ACHN (cell line): ENCODE results near the gene CTU2.

Experiments
- DNase-seq: peaks from one replicate; pipeline ENCODE4 v3.0.0-alpha.2; 2015
- in situ Hi-C: cut with HindIII; loops from 2 replicates; pipeline ENCODE4 v1.10.0; 2017; ENCODE audit warnings: low sequenced_read_pairs, low pct_ligation_motif_present, low pct_unique_long_range_greater_than_20kb

The CTU2 gene

DNA sequence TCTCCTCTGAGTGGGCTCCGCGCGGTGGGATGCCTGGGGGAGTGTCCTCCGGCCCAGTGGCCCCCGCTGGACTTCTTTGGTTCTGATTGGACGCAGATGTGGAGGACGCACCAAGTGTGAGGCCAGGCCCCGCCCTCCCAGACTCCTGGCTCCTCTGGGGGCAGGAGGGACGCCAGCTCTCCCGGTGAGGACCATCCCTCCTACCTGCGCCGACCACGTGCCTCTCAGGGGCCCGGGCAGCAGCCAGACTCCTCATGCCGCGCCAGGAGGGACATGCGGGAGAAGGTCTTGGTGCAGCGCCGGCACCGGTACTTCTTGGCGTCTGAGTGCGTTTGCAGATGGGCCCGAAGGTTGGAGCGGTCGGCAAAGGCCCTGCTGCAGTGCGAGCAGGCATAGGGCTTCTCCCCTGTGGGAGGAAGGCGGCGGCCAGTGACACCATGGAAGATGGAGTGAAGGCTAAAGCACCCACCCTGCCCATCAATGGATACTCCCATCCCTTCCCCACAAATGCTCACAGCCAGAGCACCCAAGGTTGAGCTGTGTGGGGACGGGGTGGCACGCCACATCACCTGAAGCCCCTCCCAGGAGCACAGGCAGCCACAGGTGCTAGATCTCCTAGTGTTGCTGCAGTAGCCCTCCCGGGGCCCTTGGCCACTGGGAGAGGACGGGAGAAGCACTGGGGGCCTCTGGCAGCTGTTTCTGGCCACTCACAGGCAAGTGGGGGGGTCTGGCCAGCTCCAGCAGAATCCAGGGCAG is 27.9 kb upstream of the CTU2 start:
- in situ Hi-C loops: loop anchor here (10.0 kb wide), 1 partner anchor 106 kb away; the partner anchor contains the start of gene PIEZO1
- DNase-seq: no peak

- in situ Hi-C loops: no loop called here
- no peak for DNase-seq
Measured at GRCh38 chr16:88680554-88681083, 25.7 kb upstream of the CTU2 start.

GRCh38 chr16:88681084-88681680 is 25.1 kb upstream of the CTU2 start:
- DNase-seq: peak; percentile 29
- in situ Hi-C loops: no loop called here

GRCh38 chr16:88681709-88682451 is 24.4 kb upstream of the CTU2 start:
- in situ Hi-C loops: no loop called here
- DNase-seq: no peak

GRCh38 chr16:88684569-88685155 is 21.6 kb upstream of the CTU2 start:
- in situ Hi-C loops: no loop called here
- no peak for DNase-seq

DNA sequence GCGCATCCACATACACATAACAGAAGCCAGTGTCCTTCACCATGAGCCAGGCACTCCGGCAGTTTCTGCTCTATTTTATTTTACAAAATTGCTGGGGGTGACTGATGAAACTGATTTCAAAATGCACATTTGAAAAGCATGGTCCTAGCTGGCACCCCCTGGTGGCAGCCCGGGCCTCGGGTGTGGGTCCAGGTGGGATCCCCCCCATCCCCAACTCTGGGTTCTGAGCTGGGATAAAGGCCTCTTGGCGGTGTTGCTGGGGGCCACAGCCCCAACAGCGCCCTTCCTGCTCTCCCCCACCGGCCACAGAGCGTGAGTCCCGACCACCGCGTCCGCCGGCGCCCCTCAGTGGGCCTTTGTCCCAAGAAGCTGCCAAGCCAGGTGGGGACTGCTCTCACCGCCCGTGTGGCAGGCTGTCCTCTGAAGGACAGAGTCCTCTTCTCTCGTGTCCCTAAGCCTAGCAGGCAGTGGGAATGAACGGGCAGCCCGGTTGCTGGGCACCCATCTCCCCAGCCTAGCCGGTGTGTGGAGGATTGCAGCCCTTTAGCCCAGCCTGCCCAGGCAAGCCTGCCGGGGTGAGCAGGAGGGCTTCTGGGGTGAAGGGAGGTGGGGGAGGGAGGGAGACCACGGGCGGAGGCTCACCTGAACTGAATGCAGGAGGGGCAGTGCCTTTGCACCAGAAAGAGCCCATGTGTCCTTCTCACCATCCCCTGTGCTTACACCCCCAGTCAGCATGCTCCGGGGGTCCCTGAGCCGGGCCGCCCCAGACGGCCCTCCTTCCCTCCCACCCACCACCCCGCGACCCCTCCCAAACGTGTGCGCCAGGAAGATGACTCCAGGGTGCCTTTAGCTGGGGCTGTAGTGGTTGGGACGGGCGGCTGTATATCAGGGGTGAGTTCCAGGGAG is 20.9 kb upstream of the CTU2 start:
- peak; percentile 59 for DNase-seq
- in situ Hi-C loops: no loop called here

GRCh38 chr16:88686062-88686438 is 20.3 kb upstream of the CTU2 start:
- in situ Hi-C loops: no loop called here
- DNase-seq: no peak

- in situ Hi-C loops: no loop called here
- DNase-seq: peak; percentile 85
Measured at GRCh38 chr16:88686439-88687253, 19.7 kb upstream of the CTU2 start, which contains the start of gene SNAI3. TSS of gene SNAI3 (minus strand) at chr16:88686507. CDS start at chr16:88686406, 101 bp downstream.

GRCh38 chr16:88687254-88687576 is 19.1 kb upstream of the CTU2 start:
- DNase-seq: no peak
- in situ Hi-C loops: no loop called here

- in situ Hi-C loops: no loop called here
- no peak for DNase-seq
Measured at GRCh38 chr16:88687676-88688012, 18.7 kb upstream of the CTU2 start.

DNA sequence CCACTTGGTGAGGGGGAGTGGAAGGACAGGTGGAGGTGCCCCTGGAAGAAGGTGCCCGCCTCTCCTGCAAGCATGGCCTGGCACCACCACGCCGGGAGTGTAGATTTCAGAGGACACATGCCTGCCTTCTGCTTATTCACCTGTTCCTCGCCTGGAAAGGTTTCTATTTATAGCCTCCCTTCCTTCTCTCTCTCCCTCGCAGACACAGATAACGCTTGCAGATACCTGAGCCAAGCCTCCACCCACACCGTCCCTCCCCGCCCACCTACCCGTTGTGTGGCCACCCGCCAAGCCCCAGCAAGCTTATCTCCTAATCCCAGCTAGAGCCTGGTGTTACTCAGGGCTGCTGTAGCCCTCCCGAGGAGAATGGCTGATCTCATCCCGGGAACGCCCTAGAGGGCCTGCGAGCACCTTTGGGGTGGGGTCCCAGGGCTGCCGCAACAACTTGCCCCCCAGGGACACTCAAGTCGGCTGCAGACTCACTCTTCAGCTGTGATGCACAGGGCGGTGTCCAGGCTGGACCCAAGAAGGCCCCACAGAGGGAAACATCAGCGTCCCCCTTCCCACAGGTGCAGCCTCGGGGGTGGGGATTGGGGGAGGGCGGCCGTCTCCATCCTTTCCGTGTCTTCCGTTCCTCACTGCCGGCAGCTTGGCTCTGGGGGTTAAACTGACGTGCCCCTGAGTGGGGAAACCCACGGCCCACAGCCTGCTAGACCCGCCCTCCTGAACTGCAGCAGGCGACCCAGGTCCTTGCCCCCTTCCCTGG is 18.1 kb upstream of the CTU2 start:
- no peak for DNase-seq
- in situ Hi-C loops: no loop called here

GRCh38 chr16:88690341-88691128 is 15.8 kb upstream of the CTU2 start:
- no peak for DNase-seq

DNA sequence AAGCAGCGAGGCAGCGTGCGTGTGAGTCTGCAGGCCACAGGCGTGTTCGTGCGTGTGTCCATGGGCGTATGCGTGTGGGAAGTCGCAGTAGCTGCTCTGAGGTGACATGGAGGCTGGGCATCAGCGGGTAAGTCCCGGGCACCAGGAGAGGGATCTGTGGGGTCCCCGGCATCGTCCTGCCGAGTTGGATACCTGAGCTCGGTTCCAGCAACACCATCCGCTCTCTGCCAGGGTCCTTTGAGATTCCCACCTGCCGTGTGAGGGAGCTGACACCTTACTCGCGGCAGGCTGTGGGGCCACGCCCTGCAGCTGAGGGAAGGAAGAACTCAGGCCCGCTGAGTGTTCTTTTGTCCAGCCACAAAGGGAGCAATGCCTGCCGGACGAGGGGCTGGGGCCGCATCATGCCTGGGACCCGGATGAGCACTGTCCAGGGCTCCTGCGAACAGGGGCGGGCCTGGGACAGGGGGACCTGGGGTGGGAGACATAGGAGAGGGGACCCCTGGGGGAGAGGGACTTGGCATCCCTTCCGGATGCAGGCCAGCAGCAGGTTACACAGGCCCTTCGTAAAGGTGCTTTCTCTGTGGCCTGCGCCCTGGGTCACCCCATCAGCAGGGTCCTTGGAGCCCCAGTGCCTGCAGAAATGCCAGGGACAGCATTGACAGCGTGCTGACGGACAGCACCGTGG is 15.0 kb upstream of the CTU2 start:
- no peak for DNase-seq
- in situ Hi-C loops: no loop called here

More at GRCh38 chr16:88690341-88691128, 15.8 kb upstream of the CTU2 start:
- in situ Hi-C loops: no loop called here

GRCh38 chr16:88691924-88692560 is 14.3 kb upstream of the CTU2 start:
- DNase-seq: no peak
- in situ Hi-C loops: no loop called here

- in situ Hi-C loops: no loop called here
- DNase-seq: no peak
Measured at GRCh38 chr16:88692861-88693260, 13.4 kb upstream of the CTU2 start.
